ENCODE measurements around the gene KDM2B.

The KDM2B gene

DNA sequence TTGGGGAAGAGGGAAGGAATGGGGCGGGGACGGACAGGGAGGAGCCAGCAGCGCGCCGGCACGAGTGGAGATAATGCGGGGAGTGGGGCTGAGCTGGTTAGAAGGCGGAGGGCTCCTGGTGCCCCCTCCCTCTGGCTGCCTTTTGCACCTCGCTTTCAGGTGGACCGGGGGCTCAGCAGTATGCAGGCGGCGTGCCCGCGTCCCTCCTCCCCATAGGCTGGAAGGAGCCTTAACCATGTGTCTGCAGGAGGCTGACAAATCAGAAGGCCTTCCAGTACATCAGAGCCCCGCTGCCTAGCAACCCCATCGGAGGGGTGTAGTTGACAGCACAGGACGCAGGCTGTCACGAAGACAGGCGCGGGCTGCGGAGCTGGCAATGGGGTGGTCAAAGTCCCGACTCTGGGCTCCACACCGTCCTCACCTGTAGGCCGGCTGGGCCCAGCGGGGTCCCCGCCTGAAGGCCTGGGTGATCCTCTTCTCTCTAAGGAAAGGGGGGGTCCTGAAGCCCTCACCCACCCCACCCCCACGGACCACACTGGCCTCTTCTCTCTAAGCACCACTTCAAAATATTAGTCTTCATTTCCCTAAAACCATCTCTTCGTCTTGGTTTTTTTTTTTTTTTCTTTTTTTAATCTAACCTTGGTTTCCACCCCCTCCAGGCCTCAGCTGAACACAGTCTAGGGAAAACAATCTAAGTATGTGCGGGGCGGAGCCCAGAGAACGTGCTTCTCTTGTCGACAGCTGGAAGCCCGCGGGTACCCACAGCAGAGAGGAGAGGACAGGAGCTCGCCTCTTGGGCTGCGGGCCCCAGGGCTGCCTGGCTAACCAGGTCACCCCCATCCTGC lies 44.5 kb downstream of the KDM2B start:
- Mint-ChIP-seq H3K36me3 (peaks cover 37% of the 10 kb centered on the region), H3K4me3 (peak overlapping the region; percentile 65), H3K27me3 (peaks cover 10% of the 10 kb centered on the region), H3K9me3 (no peaks in the 10 kb centered on the region), H3K4me1 (peaks cover 54% of the 10 kb centered on the region), H3K27ac (peak overlapping the region; percentile 75)
- peak; percentile 61 for DNase-seq
- CTCF ChIA-PET: interaction anchor here (0.7 kb wide), 1 partner anchor 258 kb away, joined by 3 read pairs; no protein-coding TSS in a partner anchor

DNA sequence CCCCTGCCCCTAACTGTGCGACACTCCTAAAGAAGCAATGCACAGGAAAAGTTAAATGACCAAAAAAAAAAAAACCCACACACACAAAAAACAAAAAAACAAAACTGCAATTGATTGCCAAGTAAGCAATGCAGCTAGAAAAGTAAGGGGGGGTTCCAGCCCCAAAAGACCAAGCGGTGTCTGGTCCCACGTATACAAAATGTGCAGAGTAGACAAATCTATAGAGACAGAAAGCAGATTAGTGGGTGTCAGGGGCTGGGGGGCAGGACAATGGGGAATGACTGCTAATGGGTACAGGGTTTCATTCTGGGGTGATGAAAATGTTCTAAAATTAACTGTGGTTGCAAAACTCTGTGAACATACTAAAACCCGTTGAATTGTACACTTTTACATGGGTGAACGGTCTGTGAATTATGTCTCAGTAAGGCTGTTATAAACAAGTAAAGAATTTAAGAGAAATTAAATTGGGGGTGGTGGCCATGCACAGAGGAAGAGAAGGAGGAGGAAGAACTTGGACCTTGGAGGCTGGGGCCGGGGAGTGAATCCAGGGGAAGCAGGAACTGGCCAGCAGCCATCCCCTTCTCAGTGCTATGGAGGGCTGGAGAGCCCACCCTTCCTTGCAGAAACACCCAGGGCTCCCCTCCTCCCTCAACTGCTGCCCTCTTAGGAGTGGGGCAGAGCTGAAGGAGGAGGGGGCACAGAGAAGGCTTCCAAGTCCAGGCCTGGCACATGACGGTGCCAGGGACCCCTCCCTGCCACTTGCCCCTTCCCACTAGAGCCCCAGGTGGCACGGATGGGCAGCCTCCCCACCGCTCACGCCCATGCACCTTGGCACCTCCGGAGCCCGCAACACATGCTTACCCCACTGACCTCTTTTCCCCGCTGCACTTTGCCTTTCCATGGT lies 45.4 kb downstream of the KDM2B start:
- DNase-seq: no peak
- peak overlapping the region; percentile 28 for H3K4me3 Mint-ChIP-seq
- H3K27me3 Mint-ChIP-seq: peaks cover 10% of the 10 kb centered on the region
- H3K27ac Mint-ChIP-seq: peak overlapping the region; percentile 64
- peaks cover 62% of the 10 kb centered on the region for H3K4me1 Mint-ChIP-seq
- no peaks in the 10 kb centered on the region for H3K9me3 Mint-ChIP-seq
- H3K36me3 Mint-ChIP-seq: peaks cover 46% of the 10 kb centered on the region
- CTCF ChIA-PET: interaction anchor here (0.8 to 1.2 kb wide), 2 partner anchors 9 to 133 kb away, joined by 3 read pairs; no protein-coding TSS in a partner anchor

DNA sequence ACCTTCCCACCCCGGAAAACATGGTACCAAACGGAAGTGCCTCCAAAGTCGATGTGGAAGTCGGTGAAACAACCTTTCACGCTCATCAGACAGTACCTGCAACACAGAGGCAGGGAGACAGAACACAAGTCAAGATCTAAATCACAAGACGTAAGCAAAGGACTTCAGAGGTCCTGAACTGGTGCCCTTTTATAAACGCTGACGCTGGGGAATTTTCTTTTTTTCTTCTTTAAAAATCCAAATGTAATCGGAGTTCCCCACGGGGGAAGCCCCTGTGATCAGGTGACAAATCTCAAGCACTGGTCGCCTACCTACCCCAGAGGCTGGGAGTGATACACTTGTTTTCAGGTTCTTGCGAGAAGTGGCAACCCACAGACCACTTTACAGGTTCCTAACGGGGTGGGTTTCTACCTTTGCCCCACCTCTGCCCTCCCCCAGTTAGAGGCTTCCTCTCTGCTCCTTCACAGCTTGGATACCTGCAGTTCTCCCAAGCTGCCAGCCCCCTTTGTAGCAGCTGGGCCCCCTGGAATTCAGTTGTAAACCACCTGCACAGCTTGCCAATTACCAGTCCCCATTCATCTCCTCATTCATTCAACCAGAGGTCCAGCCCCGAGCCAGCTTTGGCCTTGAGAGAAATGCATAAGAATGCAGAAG lies 46.2 kb downstream of the KDM2B start:
- CTCF ChIA-PET: interaction anchor here (0.8 to 1.2 kb wide), 2 partner anchors 8 to 134 kb away, joined by 3 read pairs; no protein-coding TSS in a partner anchor
- Mint-ChIP-seq H3K9me3 (no peaks in the 10 kb centered on the region), H3K27me3 (peaks cover 10% of the 10 kb centered on the region), H3K4me3 (no peak overlapping the region), H3K4me1 (peaks cover 61% of the 10 kb centered on the region), H3K27ac (peak overlapping the region; percentile 64), H3K36me3 (peaks cover 38% of the 10 kb centered on the region)
- DNase-seq: peak; percentile 31

GRCh38 chr12:121533394-121534090 lies 47.3 kb downstream of the KDM2B start:
- no peak for DNase-seq
- Mint-ChIP-seq H3K36me3 (peaks cover 44% of the 10 kb centered on the region), H3K4me1 (peaks cover 62% of the 10 kb centered on the region), H3K4me3 (no peak overlapping the region), H3K27me3 (peaks cover 10% of the 10 kb centered on the region), H3K9me3 (no peaks in the 10 kb centered on the region), H3K27ac (peak overlapping the region; percentile 34)
- CTCF ChIA-PET: no interaction called here

DNA sequence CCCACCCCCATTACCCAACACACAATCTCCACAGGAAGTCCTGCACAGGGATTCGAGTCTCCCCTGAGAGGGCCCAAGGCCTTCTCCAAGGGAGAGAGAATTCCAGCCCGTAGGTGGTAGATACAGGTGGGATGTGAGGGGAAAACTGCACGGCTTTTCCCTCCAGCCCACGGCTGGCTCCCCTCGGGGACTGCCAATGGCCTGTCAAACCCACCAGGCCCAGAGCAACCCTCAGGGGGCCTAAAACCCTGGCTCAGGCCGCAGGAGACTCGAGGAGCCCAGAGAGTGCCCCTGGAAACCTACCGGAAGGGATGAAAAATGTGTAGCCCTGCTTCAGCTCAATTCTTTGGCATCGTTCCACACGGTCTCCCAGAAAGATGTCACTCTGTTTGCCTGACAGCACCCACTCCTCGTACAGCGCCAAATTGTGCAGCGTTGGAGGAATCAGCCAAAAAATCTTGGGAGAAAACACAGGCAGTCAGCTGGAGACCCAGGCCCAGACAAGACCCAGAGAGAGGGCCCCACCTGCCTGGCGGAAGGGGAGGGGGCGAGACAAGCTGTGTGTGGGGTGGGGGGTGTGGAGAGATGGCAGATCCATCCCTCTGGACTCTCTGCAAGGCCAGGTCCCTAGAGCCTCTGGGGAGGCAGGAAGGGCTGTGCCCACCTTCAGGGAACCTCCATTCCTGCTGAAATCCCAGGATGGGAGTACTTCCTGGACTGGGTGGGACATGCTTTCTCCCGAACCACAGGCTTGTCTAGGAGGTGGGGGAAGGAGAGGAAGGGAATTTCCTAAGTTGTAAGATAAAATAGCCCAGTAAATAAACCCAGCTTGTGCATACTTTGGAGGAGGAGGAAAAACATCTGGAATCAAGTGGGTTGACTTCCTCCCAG lies 48.1 kb downstream of the KDM2B start:
- peaks cover 58% of the 10 kb centered on the region for H3K4me1 Mint-ChIP-seq
- no peak for DNase-seq
- CTCF ChIA-PET: no interaction called here
- H3K27ac Mint-ChIP-seq: no peak overlapping the region
- H3K4me3 Mint-ChIP-seq: no peak overlapping the region
- H3K9me3 Mint-ChIP-seq: no peaks in the 10 kb centered on the region
- peaks cover 10% of the 10 kb centered on the region for H3K27me3 Mint-ChIP-seq
- H3K36me3 Mint-ChIP-seq: peaks cover 44% of the 10 kb centered on the region

GRCh38 chr12:121531356-121531750 lies 49.5 kb downstream of the KDM2B start:
- CTCF ChIA-PET: interaction anchor here (1.2 to 1.7 kb wide), 2 partner anchors 32 to 138 kb away, joined by 3 to 9 read pairs; partner anchors contain the start of gene MORN3
- Mint-ChIP-seq H3K27me3 (peaks cover under 1% of the 10 kb centered on the region), H3K4me3 (no peak overlapping the region), H3K9me3 (no peaks in the 10 kb centered on the region), H3K4me1 (peaks cover 49% of the 10 kb centered on the region), H3K36me3 (peaks cover 42% of the 10 kb centered on the region), H3K27ac (peak overlapping the region; percentile 78)
- no peak for DNase-seq

GRCh38 chr12:121530600-121531355 lies 50.0 kb downstream of the KDM2B start:
- no peaks in the 10 kb centered on the region for H3K27me3 Mint-ChIP-seq
- peaks cover 42% of the 10 kb centered on the region for H3K36me3 Mint-ChIP-seq
- CTCF ChIA-PET: interaction anchor here (0.6 to 1.7 kb wide), 4 partner anchors 31 to 139 kb away, joined by 3 to 9 read pairs (median 4); partner anchors contain the start of gene MORN3
- H3K9me3 Mint-ChIP-seq: no peaks in the 10 kb centered on the region
- H3K4me3 Mint-ChIP-seq: no peak overlapping the region
- peaks cover 46% of the 10 kb centered on the region for H3K4me1 Mint-ChIP-seq
- DNase-seq: peak; percentile 85
- peak overlapping the region; percentile 78 for H3K27ac Mint-ChIP-seq

- Mint-ChIP-seq H3K4me1 (peaks cover 31% of the 10 kb centered on the region), H3K27me3 (no peaks in the 10 kb centered on the region), H3K9me3 (no peaks in the 10 kb centered on the region), H3K36me3 (peaks cover 33% of the 10 kb centered on the region), H3K4me3 (no peak overlapping the region), H3K27ac (peak overlapping the region; percentile 14)
- CTCF ChIA-PET: no interaction called here
- no peak for DNase-seq
Observed at GRCh38 chr12:121529184-121529583, 51.6 kb downstream of the KDM2B start.

DNA sequence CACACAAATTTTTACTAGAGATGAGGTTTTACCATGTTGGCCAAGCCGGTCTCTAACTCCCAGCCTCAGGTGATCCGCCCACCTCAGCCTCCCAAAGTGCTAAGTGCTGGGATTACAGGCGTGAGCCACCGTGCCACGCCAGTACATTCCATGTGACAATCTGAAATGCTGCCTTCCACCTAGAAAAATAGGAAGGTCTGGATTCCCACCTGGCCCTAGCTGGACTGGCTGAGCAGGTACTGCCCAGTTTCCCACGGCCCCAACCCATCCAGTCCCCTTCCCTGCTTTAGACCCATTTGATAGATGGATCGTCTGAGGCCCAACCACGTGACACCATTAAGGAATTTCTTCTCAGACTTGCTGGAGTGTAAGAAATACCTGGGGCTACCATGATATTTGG lies 55.4 kb downstream of the KDM2B start:
- DNase-seq: no peak
- no peaks in the 10 kb centered on the region for H3K27me3 Mint-ChIP-seq
- peaks cover 8% of the 10 kb centered on the region for H3K36me3 Mint-ChIP-seq
- H3K27ac Mint-ChIP-seq: no peak overlapping the region
- CTCF ChIA-PET: no interaction called here
- H3K9me3 Mint-ChIP-seq: no peaks in the 10 kb centered on the region
- H3K4me1 Mint-ChIP-seq: peaks cover 13% of the 10 kb centered on the region
- no peak overlapping the region for H3K4me3 Mint-ChIP-seq

GRCh38 chr12:121524196-121524916 lies 56.5 kb downstream of the KDM2B start:
- peaks cover 13% of the 10 kb centered on the region for H3K36me3 Mint-ChIP-seq
- CTCF ChIA-PET: no interaction called here
- no peak overlapping the region for H3K27ac Mint-ChIP-seq
- H3K27me3 Mint-ChIP-seq: no peaks in the 10 kb centered on the region
- H3K9me3 Mint-ChIP-seq: no peaks in the 10 kb centered on the region
- H3K4me3 Mint-ChIP-seq: no peak overlapping the region
- DNase-seq: no peak
- peaks cover 7% of the 10 kb centered on the region for H3K4me1 Mint-ChIP-seq

DNA sequence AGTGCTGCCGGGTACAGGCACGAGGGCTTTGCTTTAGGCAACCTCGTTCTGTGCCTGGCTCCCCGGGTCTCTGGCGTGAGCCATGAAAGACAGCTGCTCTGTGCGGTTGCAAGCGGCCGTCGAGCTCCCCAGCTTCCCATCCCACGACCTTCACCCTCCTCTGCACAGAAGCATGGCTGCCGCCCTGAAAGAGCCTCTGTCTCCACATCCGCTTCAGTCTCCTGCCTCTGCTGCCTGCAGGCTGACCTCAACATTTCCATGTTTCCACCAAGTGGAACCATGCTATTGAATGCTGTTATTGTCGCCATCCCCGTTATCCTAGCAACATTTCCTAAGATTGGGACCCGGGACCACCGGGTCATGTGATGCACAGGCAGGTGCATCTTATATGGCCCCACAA lies 57.1 kb downstream of the KDM2B start:
- no peak for DNase-seq
- Mint-ChIP-seq H3K4me3 (no peak overlapping the region), H3K27ac (no peak overlapping the region), H3K4me1 (peaks cover under 1% of the 10 kb centered on the region), H3K36me3 (peaks cover 13% of the 10 kb centered on the region), H3K9me3 (no peaks in the 10 kb centered on the region), H3K27me3 (no peaks in the 10 kb centered on the region)
- CTCF ChIA-PET: no interaction called here

DNA sequence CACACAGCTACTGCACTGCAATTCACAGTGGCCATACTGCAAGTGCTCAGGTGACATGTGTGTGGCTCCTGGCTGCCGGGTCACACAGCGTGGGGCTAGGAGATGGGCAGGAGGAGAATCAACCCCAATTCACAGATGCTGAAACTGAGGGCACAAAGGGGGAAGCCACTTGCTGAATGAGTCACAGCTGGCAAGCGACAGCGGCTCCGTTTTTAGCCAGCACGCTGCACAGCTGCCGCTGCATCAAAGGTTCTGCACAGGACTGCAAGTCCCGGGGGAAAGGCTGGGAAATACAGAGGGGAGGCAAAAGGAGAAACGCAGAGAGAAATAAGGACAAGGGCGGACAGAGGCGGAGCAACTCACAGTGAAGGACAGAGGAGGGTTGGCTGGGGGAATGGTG lies 57.9 kb downstream of the KDM2B start:
- no peak overlapping the region for H3K4me3 Mint-ChIP-seq
- no peak for DNase-seq
- H3K27ac Mint-ChIP-seq: no peak overlapping the region
- H3K27me3 Mint-ChIP-seq: no peaks in the 10 kb centered on the region
- H3K9me3 Mint-ChIP-seq: no peaks in the 10 kb centered on the region
- CTCF ChIA-PET: no interaction called here
- H3K36me3 Mint-ChIP-seq: peaks cover 16% of the 10 kb centered on the region
- H3K4me1 Mint-ChIP-seq: no peaks in the 10 kb centered on the region

All from activated naive CD4-positive, alpha-beta T cell treated with anti-CD3 and anti-CD28 coated beads, Interleukin-2, amount 10 ng/mL, durations not matched to agents 7 days and 5 days (primary cell).